HepG2 (cell line): Measurements from ENCODE around the gene NUFIP2. TPM values are rescaled to one million over a fixed set of nuclear protein-coding genes. Genes with fewer than 3 reads are reported as not detected.

Experiments
- ATAC-seq: fragments of 200-7000 bp; cut with Tn5 transposase; 3 replicates; pipeline ENCODE4 v1.9.1; 2020; ENCODE audit warnings: mild to moderate bottlenecking, moderate library complexity
- BruUV-seq: library from RNA; stranded (reverse); fragments of 400-500 nt; replicated peaks from 2 replicates; lab custom pipeline; 2021; lab: Mats Ljungman, UMichigan
- CTCF ChIA-PET: fragments of 300-600 bp; formaldehyde crosslinking; extraction: SDS; loops from one replicate; lab custom pipeline; 2021; ENCODE audit warnings: low total read pairs, inconsistent platforms, low intra/inter-chr PET ratio; lab: Yijun Ruan, JAX
- POLR2A ChIA-PET: fragments of 350-600 bp; sonication (Branson Sonifier 250); formaldehyde crosslinking; loops from one replicate; lab custom pipeline; 2020; ENCODE audit warnings: antibody characterized with exemption, inconsistent platforms; lab: Yijun Ruan, JAX
- DNase-seq: peaks from one replicate; pipeline ENCODE4 v3.0.0-alpha.2; 2015; ENCODE audit warnings: low spot score
- FAIRE-seq: peaks from 3 replicates; lab custom pipeline; 2011; peaks lifted over from hg19 to GRCh38; lab: Jason Lieb, UNC
- H2AFZ ChIP-seq: one replicate; pipeline ENCODE4 v1.6.1; 2011; ENCODE audit warnings: low read length, inconsistent platforms
- H3K27ac ChIP-seq: fragments of 300-600 bp; 3 replicates; pipeline ENCODE4 v1.8.0; 2011; ENCODE audit warnings: mixed run types, mild to moderate bottlenecking, mixed read lengths, low read length, inconsistent platforms; ENCODE audit not compliant: insufficient read depth; ENCODE audit errors: extremely low read length
- H3K27me3 ChIP-seq, 2 experiments: fragments of 200-600 bp in 1 of 2; 2 replicates in 1 of 2; 3 replicates in 1 of 2; pipeline versions ENCODE4 v1.6.0 to v1.8.0; 2011; ENCODE audit warnings: low read length in 2 of 2, mild to moderate bottlenecking in 2 of 2, moderate library complexity in 2 of 2, inconsistent platforms in 1 of 2; ENCODE audit not compliant: insufficient read depth in 2 of 2, control insufficient read depth in 1 of 2
- H3K36me3 ChIP-seq, 2 experiments: fragments of 200-600 bp in 1 of 2; replicated peaks in 1 of 2; 2 replicates in 1 of 2; 3 replicates in 1 of 2; pipeline versions ENCODE4 v1.5.1 to v1.8.0; 2011; ENCODE audit warnings: low read length in 2 of 2, inconsistent platforms in 1 of 2; ENCODE audit not compliant: insufficient read depth in 2 of 2, control insufficient read depth in 1 of 2
- H3K4me1 ChIP-seq: 2 replicates; pipeline ENCODE4 v1.5.1; 2012; ENCODE audit warnings: low read length, inconsistent platforms; ENCODE audit not compliant: insufficient read depth
- H3K4me2 ChIP-seq: 2 replicates; pipeline ENCODE4 v1.6.0; 2011; ENCODE audit warnings: low read depth, low read length, inconsistent platforms
- H3K4me3 ChIP-seq, 3 experiments: fragments of 200-600 bp in 1 of 3; sonication (generic), shearing (Covaris generic) in 1 of 3; replicated peaks in 1 of 3; 2 replicates each; pipeline ENCODE4 v1.5.1; 2011 to 2016; ENCODE audit warnings: low read length in 3 of 3, inconsistent platforms in 2 of 3, low read depth in 2 of 3, mild to moderate bottlenecking in 2 of 3, control low read depth in 1 of 3, mixed read lengths in 1 of 3; ENCODE audit not compliant: insufficient read depth in 1 of 3
- H3K79me2 ChIP-seq: one replicate; pipeline ENCODE4 v1.6.1; 2011; ENCODE audit warnings: low read length, inconsistent platforms; ENCODE audit not compliant: insufficient read depth
- H3K9ac ChIP-seq: 2 replicates; pipeline ENCODE4 v1.6.0; 2011; ENCODE audit warnings: mild to moderate bottlenecking, low read depth, low read length, inconsistent platforms; ENCODE audit not compliant: insufficient read depth
- H3K9me3 ChIP-seq: 2 replicates; pipeline ENCODE4 v1.5.1; 2012; ENCODE audit warnings: mild to moderate bottlenecking, low read length
- H4K20me1 ChIP-seq: 2 replicates; pipeline ENCODE4 v1.6.0; 2011; ENCODE audit warnings: inconsistent platforms, mild to moderate bottlenecking, low read length, moderate library complexity; ENCODE audit not compliant: insufficient read depth
- AHR ChIP-seq: IDR thresholded peaks from 2 replicates; pipeline ENCODE4 v1.6.1; 2018; ENCODE audit warnings: missing genetic modification reagents, missing compliant biosample characterization
- ARNT2 ChIP-seq: sonication (generic); formaldehyde crosslinking; IDR thresholded peaks from 2 replicates; pipeline ENCODE4 v1.8.0; 2022; ENCODE audit warnings: mild to moderate bottlenecking, low read depth, missing genetic modification reagents, moderate library complexity
- IKZF1 ChIP-seq: fragments of 450-650 bp; IDR thresholded peaks from 2 replicates; pipeline ENCODE4 v1.7.1; 2016
- JUND ChIP-seq: sonication (generic); formaldehyde crosslinking; IDR thresholded peaks from 2 replicates; pipeline ENCODE4 v1.8.0; 2022; ENCODE audit warnings: mild to moderate bottlenecking, missing genetic modification reagents
- NR1H2 ChIP-seq: sonication (generic); formaldehyde crosslinking; IDR thresholded peaks from 2 replicates; pipeline ENCODE4 v1.8.1; 2022; ENCODE audit warnings: low read depth, missing genetic modification reagents, borderline replicate concordance
- POLR2A ChIP-seq, 2 experiments: IDR thresholded peaks; 2 replicates each; pipeline ENCODE4 v1.6.1; 2011; ENCODE audit warnings: low read depth in 2 of 2, low read length in 2 of 2, mild to moderate bottlenecking in 1 of 2, moderate library complexity in 1 of 2; ENCODE audit not compliant: insufficient read depth in 1 of 2
- RORA ChIP-seq: sonication (generic); formaldehyde crosslinking; IDR thresholded peaks from 2 replicates; pipeline ENCODE4 v1.5.0; 2020; ENCODE audit warnings: mild to moderate bottlenecking, missing genetic modification reagents, moderate library complexity
- SMYD3 ChIP-seq: sonication (generic); formaldehyde crosslinking; IDR thresholded peaks from 2 replicates; pipeline ENCODE4 v1.8.1; 2023; ENCODE audit warnings: mild to moderate bottlenecking, missing genetic modification reagents
- YY1 ChIP-seq: IDR thresholded peaks from 2 replicates; pipeline ENCODE4 v1.6.1; 2011; ENCODE audit warnings: low read length, low read depth, moderate library complexity, mild to moderate bottlenecking; ENCODE audit not compliant: insufficient read depth, insufficient replicate concordance
- ZNF230 ChIP-seq: sonication (generic); formaldehyde crosslinking; IDR thresholded peaks from 2 replicates; pipeline ENCODE4 v1.4.0; 2020; ENCODE audit warnings: mild to moderate bottlenecking, missing genetic modification reagents
- ZNF251 ChIP-seq: sonication (generic); formaldehyde crosslinking; IDR thresholded peaks from 2 replicates; pipeline ENCODE4 v1.9.0; 2021; ENCODE audit warnings: mild to moderate bottlenecking, missing genetic modification reagents
- WGBS: methylation state at CpG from one replicate; pipeline ENCODE4 v1.1.6; 2017; ENCODE audit warnings: low lambda C conversion rate; 5-methylcytosine and 5-hydroxymethylcytosine counted together
- in situ Hi-C: cut with HindIII; loops from 2 replicates; pipeline ENCODE4 v1.10.0; 2017; ENCODE audit warnings: low pct_unique_long_range_greater_than_20kb; ENCODE audit not compliant: extremely low pct_ligation_motif_present
- intact Hi-C: fragments of 100-400 bp; cut with micrococcal nuclease; formaldehyde crosslinking; loops from one replicate; pipeline ENCODE4 v1.10.0; 2022; ENCODE audit not compliant: unreplicated experiment
- polyA plus RNA-seq, 8 experiments: library from polyadenylated mRNA; depleted of rRNA in 3 of 8; stranded (reverse) in 7 of 8; unstranded in 1 of 8; fragments of >200 nt; fragmentation: Illumina TruSeq in 4 of 8; extraction: Trizol in 4 of 8; gene quantifications; 2 replicates each; pipeline versions ENCODE4 v1.2.1 to v1.2.3, GENCODE V29; 2011 to 2016; ENCODE audit warnings: low read depth in 4 of 8, missing spikeins in 1 of 8, mixed read lengths in 1 of 8; ENCODE audit not compliant: insufficient read depth in 1 of 8
- total RNA-seq, 5 experiments: library from RNA; depleted of rRNA; stranded (reverse); fragments of >200 nt; fragmentation: Illumina TruSeq; extraction: Trizol; gene quantifications; 2 replicates each; pipeline ENCODE4 v1.2.3, GENCODE V29; 2016; ENCODE audit warnings: low read depth in 1 of 5
- TF ChIP-seq, protein P1 (sequence below): sonication (generic); formaldehyde crosslinking; IDR thresholded peaks from 2 replicates; pipeline ENCODE4 v1.8.0; 2022; ENCODE audit warnings: mild to moderate bottlenecking, missing genetic modification reagents, moderate library complexity

Gene NUFIP2
- total and polyA plus RNA-seq, 2 of the 13 experiments (the other 11 are each of a cell fraction or from before 2014, with no cell fraction given), result 10.3 to 30.8 TPM

DNA sequence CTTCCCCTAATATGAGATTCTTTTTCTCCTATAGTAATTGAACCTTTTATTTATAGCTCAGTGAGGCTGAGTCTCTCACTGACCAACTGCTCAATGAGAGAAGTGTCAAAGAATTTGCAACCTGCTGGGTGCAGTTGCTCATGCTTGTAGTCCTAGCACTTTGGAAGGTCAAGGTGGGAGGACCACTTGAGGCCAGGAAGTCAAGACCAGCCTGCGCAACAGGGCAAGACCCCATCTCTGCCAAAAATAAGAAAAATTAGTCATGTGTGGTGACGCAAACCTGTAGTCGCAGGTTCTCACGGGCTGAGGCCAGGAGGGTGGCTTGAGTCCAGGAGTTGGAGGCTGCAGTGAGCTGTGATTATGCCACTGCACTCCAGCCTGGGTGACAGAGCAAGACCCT lies 78.2 kb downstream of the NUFIP2 start:
- H2AFZ ChIP-seq, result no peak overlapping the region
- intact Hi-C loops (no loop called here), in situ Hi-C loops (loop anchor here (5.0 kb wide), 1 partner anchor 68 kb away; no protein-coding TSS in a partner anchor)
- no TSS peak for BruUV-seq
- H3K4me2 ChIP-seq, result no peak overlapping the region
- H3K9ac ChIP-seq, result no peak overlapping the region
- no peak overlapping the region for H3K4me3 ChIP-seq
- peaks cover 20% of the 10 kb centered on the region for H3K4me1 ChIP-seq
- ChIA-PET POLR2A (interaction anchor here (1.0 to 1.6 kb wide), 2 partner anchors 67 to 78 kb away, joined by 3 to 4 read pairs; partner anchors contain the start of gene NUFIP2), CTCF (interaction anchor here (1.5 kb wide), 1 partner anchor 67 kb away, joined by 3 read pairs; no protein-coding TSS in a partner anchor)
- no peaks in the 10 kb centered on the region for H4K20me1 ChIP-seq
- no peaks in the 10 kb centered on the region for H3K36me3 ChIP-seq
- no peak for ATAC-seq
- H3K9me3 ChIP-seq, result no peaks in the 10 kb centered on the region
- 6% methylated on average over 4 of the region's 4 CpGs for WGBS
- TF ChIP-seq JUND (no peak), ZNF230 (CRISPR knock-in tag) (no peak)
- H3K79me2 ChIP-seq, result no peaks in the 10 kb centered on the region
- no peak overlapping the region for H3K27ac ChIP-seq
- peaks cover 1 to 8% of the 10 kb centered on the region in 2 experiments; a peak in 3 of 5 replicates for H3K27me3 ChIP-seq
- FAIRE-seq, result no peak
- DNase-seq, result no peak

DNA sequence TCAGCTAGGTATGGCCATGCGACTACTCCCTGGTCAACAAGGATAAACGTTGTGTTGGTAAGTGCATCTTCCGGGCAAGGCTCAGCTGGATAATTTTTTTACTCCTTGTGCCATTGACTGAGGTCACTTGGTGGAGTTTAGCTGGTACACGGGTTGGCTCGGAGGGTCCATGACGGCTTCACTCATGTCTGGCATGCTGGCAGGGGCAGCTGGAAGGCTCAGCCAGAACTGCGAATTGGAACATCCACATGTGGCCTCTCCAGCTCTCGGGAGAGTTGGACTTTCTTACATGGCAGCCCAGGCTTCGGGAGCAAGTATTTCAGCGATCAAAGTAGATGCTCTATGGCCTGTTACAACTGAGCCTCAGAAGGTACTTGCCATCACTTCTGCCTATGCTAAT lies 78.8 kb downstream of the NUFIP2 start:
- POLR2A ChIA-PET, result interaction anchor here (1.0 kb wide), 1 partner anchor 79 kb away, joined by 3 read pairs; the partner anchor contains the start of gene NUFIP2
- H3K27ac ChIP-seq, result no peak overlapping the region
- no peak for TF ChIP-seq RORA (CRISPR knock-in tag)
- TF ChIP-seq IKZF1, result no peak
- TF ChIP-seq POLR2A (IDR thresholded peaks at IDR 0.05; ENCODE audit: insufficient read depth in 1 of 2, low read depth in 2 of 2, low read length in 2 of 2), result no peak
- no peak for TF ChIP-seq ARNT2 (CRISPR knock-in tag)
- TF ChIP-seq ZNF251 (CRISPR knock-in tag), result no peak
- no peak for TF ChIP-seq AHR (CRISPR knock-in tag)
- no peak for TF ChIP-seq SMYD3
- TF ChIP-seq, protein P1, sequence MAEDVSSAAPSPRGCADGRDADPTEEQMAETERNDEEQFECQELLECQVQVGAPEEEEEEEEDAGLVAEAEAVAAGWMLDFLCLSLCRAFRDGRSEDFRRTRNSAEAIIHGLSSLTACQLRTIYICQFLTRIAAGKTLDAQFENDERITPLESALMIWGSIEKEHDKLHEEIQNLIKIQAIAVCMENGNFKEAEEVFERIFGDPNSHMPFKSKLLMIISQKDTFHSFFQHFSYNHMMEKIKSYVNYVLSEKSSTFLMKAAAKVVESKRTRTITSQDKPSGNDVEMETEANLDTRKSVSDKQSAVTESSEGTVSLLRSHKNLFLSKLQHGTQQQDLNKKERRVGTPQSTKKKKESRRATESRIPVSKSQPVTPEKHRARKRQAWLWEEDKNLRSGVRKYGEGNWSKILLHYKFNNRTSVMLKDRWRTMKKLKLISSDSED (CRISPR knock-in tag), result no peak
- TF ChIP-seq YY1, result no peak
- no peak for TF ChIP-seq NR1H2 (CRISPR knock-in tag)
- TF ChIP-seq, all 625 proteins: peak for 0
- H3K9ac ChIP-seq, result no peak overlapping the region
- BruUV-seq, result no TSS peak
- no peaks in the 10 kb centered on the region for H3K36me3 ChIP-seq
- in situ Hi-C loops, result loop anchor here (5.0 kb wide), 1 partner anchor 68 kb away; no protein-coding TSS in a partner anchor
- no peak for DNase-seq
- H3K4me3 ChIP-seq, result no peak overlapping the region
- no peaks in the 10 kb centered on the region for H3K9me3 ChIP-seq
- H3K79me2 ChIP-seq, result no peaks in the 10 kb centered on the region
- H4K20me1 ChIP-seq, result no peaks in the 10 kb centered on the region
- H3K27me3 ChIP-seq, result peaks cover 1 to 8% of the 10 kb centered on the region in 2 experiments; a peak in 3 of 5 replicates
- no peak overlapping the region for H2AFZ ChIP-seq
- intact Hi-C loops, result no loop called here
- 68% methylated on average over 10 of the region's 10 CpGs for WGBS
- peaks cover 20% of the 10 kb centered on the region for H3K4me1 ChIP-seq
- FAIRE-seq, result no peak
- CTCF ChIA-PET, result interaction anchor here (1.5 kb wide), 1 partner anchor 66 kb away, joined by 3 read pairs; no protein-coding TSS in a partner anchor
- H3K4me2 ChIP-seq, result no peak overlapping the region
- no peak for ATAC-seq
